Tibial nerve (tissue), 4 donors: ENCODE measurements around the gene HBE1. TPM values are rescaled to one million over a fixed set of nuclear protein-coding genes. Genes with fewer than 3 reads are reported as not detected.

ENCODE experiments used
- DNase-seq, 2 donors: peaks; one replicate each; pipeline ENCODE4 v3.0.0-alpha.2; 2019; ENCODE audit warnings: low spot score in 2 of 2
- H3K27ac ChIP-seq, 4 donors: fragments of 200-600 bp; sonication (generic) in 3 of 4; one replicate each; pipeline ENCODE4 v1.5.1; 2017 to 2019; ENCODE audit warnings: mild to moderate bottlenecking in 1 of 4
- H3K27me3 ChIP-seq, 2 donors: fragments of 200-600 bp; sonication (generic) in 1 of 2; one replicate each; pipeline versions ENCODE4 v1.5.1 to v1.6.0; 2017 to 2019
- H3K36me3 ChIP-seq, 3 donors: fragments of 200-600 bp; sonication (generic); one replicate each; pipeline ENCODE4 v1.5.1; 2018 to 2019
- H3K4me1 ChIP-seq, 4 donors: fragments of 200-600 bp; sonication (generic) in 3 of 4; one replicate each; pipeline ENCODE4 v1.5.1; 2017 to 2019
- H3K4me3 ChIP-seq, 4 donors: fragments of 200-600 bp; sonication (generic) in 3 of 4; one replicate each; pipeline ENCODE4 v1.5.1; 2017 to 2019; ENCODE audit warnings: mild to moderate bottlenecking in 1 of 4, moderate library complexity in 1 of 4
- H3K9me3 ChIP-seq, 4 donors: fragments of 200-600 bp; sonication (generic) in 3 of 4; one replicate each; pipeline ENCODE4 v1.5.1; 2017 to 2019
- EP300 ChIP-seq, 2 donors: sonication (generic); formaldehyde crosslinking; IDR thresholded peaks; one replicate each; pipeline ENCODE4 v1.6.1; 2017; ENCODE audit warnings: antibody characterized with exemption in 2 of 2, mild to moderate bottlenecking in 1 of 2
- POLR2A ChIP-seq, 2 donors: fragments of 450-650 bp; IDR thresholded peaks; one replicate each; pipeline ENCODE4 v1.6.1; 2017; ENCODE audit warnings: antibody characterized with exemption in 2 of 2, mild to moderate bottlenecking in 2 of 2, moderate library complexity in 2 of 2
- WGBS, 2 donors: methylation state at CpG; one replicate each; pipeline ENCODE4 v1.1.5; 2018; 5-methylcytosine and 5-hydroxymethylcytosine counted together
- total RNA-seq, 4 donors: library from RNA; depleted of rRNA; stranded (reverse); fragments of >200 nt; gene quantifications; one replicate each; pipeline ENCODE4 v1.1.0, GENCODE V29; 2016
- TF ChIP-seq, protein P1 (sequence below), 5 experiments: fragments of 200-600 bp in 3 of 5; fragments of 450-650 bp in 2 of 5; sonication (generic) in 3 of 5; IDR thresholded peaks; one replicate each; pipeline ENCODE4 v1.5.1; 2016 to 2019; ENCODE audit warnings: antibody characterized with exemption in 5 of 5, mild to moderate bottlenecking in 3 of 5, moderate library complexity in 2 of 5

The HBE1 gene
- total RNA-seq, 4 donors from 2014 or later = not detected

- Histone ChIP-seq H3K36me3 (no peaks in the 10 kb centered on the region), H3K9me3 (no peaks in the 10 kb centered on the region), H3K27me3 (no peaks in the 10 kb centered on the region), H3K4me1 (no peaks in the 10 kb centered on the region), H3K27ac (no peak overlapping the region), H3K4me3 (no peak overlapping the region)
- no peak for DNase-seq
- WGBS, 2 donors = 73 to 85% methylated on average over 6 of the region's 6 CpGs
- no peak for TF ChIP-seq EP300 (IDR thresholded peaks at IDR 0.05)
- TF ChIP-seq POLR2A (IDR thresholded peaks at IDR 0.05) = no peak
- TF ChIP-seq, protein P1, sequence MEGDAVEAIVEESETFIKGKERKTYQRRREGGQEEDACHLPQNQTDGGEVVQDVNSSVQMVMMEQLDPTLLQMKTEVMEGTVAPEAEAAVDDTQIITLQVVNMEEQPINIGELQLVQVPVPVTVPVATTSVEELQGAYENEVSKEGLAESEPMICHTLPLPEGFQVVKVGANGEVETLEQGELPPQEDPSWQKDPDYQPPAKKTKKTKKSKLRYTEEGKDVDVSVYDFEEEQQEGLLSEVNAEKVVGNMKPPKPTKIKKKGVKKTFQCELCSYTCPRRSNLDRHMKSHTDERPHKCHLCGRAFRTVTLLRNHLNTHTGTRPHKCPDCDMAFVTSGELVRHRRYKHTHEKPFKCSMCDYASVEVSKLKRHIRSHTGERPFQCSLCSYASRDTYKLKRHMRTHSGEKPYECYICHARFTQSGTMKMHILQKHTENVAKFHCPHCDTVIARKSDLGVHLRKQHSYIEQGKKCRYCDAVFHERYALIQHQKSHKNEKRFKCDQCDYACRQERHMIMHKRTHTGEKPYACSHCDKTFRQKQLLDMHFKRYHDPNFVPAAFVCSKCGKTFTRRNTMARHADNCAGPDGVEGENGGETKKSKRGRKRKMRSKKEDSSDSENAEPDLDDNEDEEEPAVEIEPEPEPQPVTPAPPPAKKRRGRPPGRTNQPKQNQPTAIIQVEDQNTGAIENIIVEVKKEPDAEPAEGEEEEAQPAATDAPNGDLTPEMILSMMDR (IDR thresholded peaks at IDR 0.05) = no peak
Observed at GRCh38 chr11:5224538-5225479, 44.9 kb downstream of the HBE1 start.

GRCh38 chr11:5223686-5224085, 46.1 kb downstream of the HBE1 start:
- Histone ChIP-seq H3K4me3 (no peak overlapping the region), H3K36me3 (no peaks in the 10 kb centered on the region), H3K27ac (no peak overlapping the region), H3K4me1 (no peaks in the 10 kb centered on the region), H3K27me3 (no peaks in the 10 kb centered on the region), H3K9me3 (no peaks in the 10 kb centered on the region)
- WGBS, 2 donors = 57 to 63% methylated on average over 1 of the region's 1 CpG
- no peak for DNase-seq
- TF ChIP-seq, protein P1 (IDR thresholded peaks at IDR 0.05) = no peak
- no peak for TF ChIP-seq EP300 (IDR thresholded peaks at IDR 0.05)

DNA sequence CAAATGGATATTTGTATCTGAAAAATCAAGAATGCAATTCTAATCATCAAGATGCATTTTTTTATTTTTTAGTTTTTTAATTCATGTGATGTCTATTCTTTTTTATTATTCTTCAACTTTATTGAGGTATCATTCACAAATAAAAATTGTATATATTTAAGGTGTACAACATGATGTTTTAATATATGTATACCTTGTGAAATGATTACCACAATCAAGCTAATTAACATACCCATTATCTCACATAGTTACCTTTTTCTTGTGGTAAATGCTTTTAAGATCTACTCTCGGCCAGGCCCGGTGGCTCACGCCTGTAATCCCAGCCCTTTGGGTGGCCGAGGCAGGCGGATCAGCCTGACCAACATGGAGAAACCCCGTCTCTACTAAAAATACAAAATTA, 46.6 kb downstream of the HBE1 start:
- Histone ChIP-seq H3K27me3 (no peaks in the 10 kb centered on the region), H3K4me1 (no peaks in the 10 kb centered on the region), H3K9me3 (no peaks in the 10 kb centered on the region), H3K4me3 (no peak overlapping the region), H3K36me3 (no peaks in the 10 kb centered on the region), H3K27ac (no peak overlapping the region)
- DNase-seq = no peak
- WGBS, 2 donors = 84 to 89% methylated on average over 6 of the region's 6 CpGs
- TF ChIP-seq, protein P1 (IDR thresholded peaks at IDR 0.05) = no peak
- TF ChIP-seq POLR2A (IDR thresholded peaks at IDR 0.05) (no peak), EP300 (IDR thresholded peaks at IDR 0.05) (no peak)

Other genes starting within 250 kb of the HBE1 start
- gene OR52J3, start 223.4 kb downstream of the HBE1 start, total RNA-seq = not detected
- not detected for gene OR52E2, start 210.3 kb downstream of the HBE1 start, total RNA-seq
- gene OR52E1, start 200.4 kb downstream of the HBE1 start, total RNA-seq = not detected
- not detected for gene OR52A5, start 131.6 kb downstream of the HBE1 start, total RNA-seq
- not detected for gene OR52A1, start 115.2 kb downstream of the HBE1 start, total RNA-seq
- gene OR51V1, start 69.3 kb downstream of the HBE1 start, total RNA-seq = not detected
- gene HBB, start 42.9 kb downstream of the HBE1 start, total RNA-seq = 100 to 1,000 TPM in 2 of 4 donors, 10 to 100 TPM in 1, not detected in 1; 61.6 to 425 (median 151) TPM
- 1 to 10 TPM in 1 of 4 donors, not detected in 3; 5.4 TPM for gene HBD, start 35.5 kb downstream of the HBE1 start, total RNA-seq
- not detected for gene HBG1, start 20.1 kb downstream of the HBE1 start, total RNA-seq
- not detected for gene HBG2, start 15.2 kb downstream of the HBE1 start, total RNA-seq
- gene OR51B4, start 32.0 kb upstream of the HBE1 start, total RNA-seq = 1 to 10 TPM in 1 of 4 donors, under 1 TPM in 2, not detected in 1; 0.42 to 1.5 (median 0.98) TPM
- gene OR51B2, start 54.4 kb upstream of the HBE1 start, total RNA-seq = under 1 TPM in 1 of 4 donors, not detected in 3; 0.63 TPM
- gene OR51B5, start 73.6 kb upstream of the HBE1 start, total RNA-seq = 1 to 10 TPM in 3 of 4 donors, not detected in 1; 1.3 to 2.9 (median 2.0) TPM
- not detected for gene OR51B6, start 81.6 kb upstream of the HBE1 start, total RNA-seq
- gene OR51M1, start 113.9 kb upstream of the HBE1 start, total RNA-seq = not detected
- gene OR51Q1, start 152.2 kb upstream of the HBE1 start, total RNA-seq = not detected
- gene OR51I1, start 171.6 kb upstream of the HBE1 start, total RNA-seq = 1 to 10 TPM in 1 of 4 donors, not detected in 3; 3.9 TPM
- not detected for gene OR51I2, start 179.4 kb upstream of the HBE1 start, total RNA-seq
- not detected for gene OR52D1, start 218.7 kb upstream of the HBE1 start, total RNA-seq
- gene UBQLN3, start 240.0 kb upstream of the HBE1 start, total RNA-seq = 1 to 10 TPM in 3 of 4 donors, under 1 TPM in 1; 0.84 to 4.9 (median 2.1) TPM
- 1 to 10 TPM; 1.2 to 3.7 (median 2.1) TPM for gene UBQLNL, start 246.8 kb upstream of the HBE1 start, total RNA-seq